Activated CD8-positive, alpha-beta memory T cell treated with anti-CD3 and anti-CD28 coated beads, Interleukin-2, amount 50 U/mL, for 1 hour (primary cell): ENCODE measurements around the gene FAM9A.

Experiments
- DNase-seq: peaks from one replicate; pipeline ENCODE4 v3.0.0-alpha.2; 2020; ENCODE audit errors: extremely low read depth

Gene FAM9A

GRCh38 chrX:8801041-8801599 lies at the start of gene FAM9A:
TSS of gene FAM9A (minus strand) at chrX:8801383. CDS start at chrX:8800171, 1,212 bp downstream.
- DNase-seq, result no peak

GRCh38 chrX:8850478-8850877 lies 49.3 kb upstream of the FAM9A start:
- DNase-seq, result no peak

GRCh38 chrX:8849945-8850344 lies 48.8 kb upstream of the FAM9A start:
- DNase-seq, result no peak

GRCh38 chrX:8849458-8849857 lies 48.3 kb upstream of the FAM9A start:
- no peak for DNase-seq

- no peak for DNase-seq
Observed at GRCh38 chrX:8848911-8849310, 47.7 kb upstream of the FAM9A start.

- DNase-seq, result no peak
Observed at GRCh38 chrX:8848441-8848840, 47.3 kb upstream of the FAM9A start.

GRCh38 chrX:8847360-8847759 lies 46.2 kb upstream of the FAM9A start:
- no peak for DNase-seq

- no peak for DNase-seq
Observed at GRCh38 chrX:8846266-8846665, 45.1 kb upstream of the FAM9A start.

- DNase-seq, result no peak
Observed at GRCh38 chrX:8845469-8845868, 44.3 kb upstream of the FAM9A start.

- DNase-seq, result no peak
Observed at GRCh38 chrX:8845060-8845459, 43.9 kb upstream of the FAM9A start.

GRCh38 chrX:8844157-8844556 lies 43.0 kb upstream of the FAM9A start:
- DNase-seq, result no peak

- no peak for DNase-seq
Observed at GRCh38 chrX:8841911-8842310, 40.7 kb upstream of the FAM9A start.

- DNase-seq, result no peak
Observed at GRCh38 chrX:8834392-8834791, 33.2 kb upstream of the FAM9A start.

GRCh38 chrX:8832582-8833378 lies 31.6 kb upstream of the FAM9A start:
- DNase-seq, result no peak

GRCh38 chrX:8823698-8824097 lies 22.5 kb upstream of the FAM9A start:
- no peak for DNase-seq

GRCh38 chrX:8822002-8822401 lies 20.8 kb upstream of the FAM9A start:
- DNase-seq, result no peak

GRCh38 chrX:8820910-8821527 lies 19.8 kb upstream of the FAM9A start:
- DNase-seq, result no peak

GRCh38 chrX:8815460-8816065 lies 14.4 kb upstream of the FAM9A start:
- peak; percentile 4 for DNase-seq

- no peak for DNase-seq
Observed at GRCh38 chrX:8813036-8813435, 11.9 kb upstream of the FAM9A start.

GRCh38 chrX:8811611-8812010 lies 10.4 kb upstream of the FAM9A start:
- no peak for DNase-seq

- no peak for DNase-seq
Observed at GRCh38 chrX:8808661-8809060, 7.5 kb upstream of the FAM9A start.

GRCh38 chrX:8805974-8806373 lies 4.8 kb upstream of the FAM9A start:
- no peak for DNase-seq

- DNase-seq, result no peak
Observed at GRCh38 chrX:8805046-8805445, 3.9 kb upstream of the FAM9A start.
